Coronary artery (tissue), 2 donors: ENCODE data around the gene ELF2.
"Not testable (repeated sequence)": the region's sequence is repeated elsewhere in the genome, so short reads cannot be mapped to it uniquely, and the experiment has no call there.

Source experiments
- DNase-seq: peaks from one replicate; pipeline ENCODE4 v3.0.0-alpha.2; 2017; ENCODE audit warnings: low spot score
- H3K27ac ChIP-seq, 2 donors: fragments of 200-600 bp; sonication (generic); one replicate each; pipeline ENCODE4 v1.5.1; 2016 to 2019
- H3K4me3 ChIP-seq: fragments of 200-600 bp; sonication (generic); 2 replicates; pipeline ENCODE4 v1.5.1; 2016; ENCODE audit warnings: mild to moderate bottlenecking, moderate library complexity
- CTCF ChIP-seq: fragments of 200-600 bp; sonication (generic); IDR thresholded peaks from one replicate; pipeline ENCODE4 v1.5.1; 2019; ENCODE audit warnings: antibody characterized with exemption

ELF2 gene

GRCh38 chr4:139025841-139026240 is 151.2 kb downstream of the ELF2 start:
- no peak for TF ChIP-seq CTCF
- no peak overlapping the region for H3K4me3 ChIP-seq
- no peak for DNase-seq
- H3K27ac ChIP-seq: no peak overlapping the region

- no peak for DNase-seq
Observed at GRCh38 chr4:139024686-139025085, 152.3 kb downstream of the ELF2 start.

DNA sequence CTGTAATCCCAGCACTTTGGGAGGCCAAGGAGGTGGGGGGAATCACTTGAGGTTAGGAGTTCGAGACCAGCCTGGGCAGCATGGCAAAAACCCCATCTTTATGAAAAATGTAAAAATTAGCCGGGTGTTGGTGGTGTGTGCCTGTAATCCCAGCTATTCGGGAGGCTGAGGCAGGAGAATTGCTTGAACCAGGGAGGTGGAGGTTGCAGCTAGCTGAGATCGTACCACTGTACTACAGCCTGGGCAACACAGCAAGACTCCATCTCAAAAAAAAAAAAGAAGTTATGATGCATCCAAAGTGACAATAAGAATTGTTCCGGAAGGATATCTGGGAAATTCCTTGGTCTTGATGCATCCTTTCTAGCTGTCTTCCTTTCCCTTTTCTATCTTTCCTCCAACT is 154.2 kb downstream of the ELF2 start:
- H3K27ac ChIP-seq: no peak overlapping the region
- no peak for TF ChIP-seq CTCF
- H3K4me3 ChIP-seq: no peak overlapping the region
- no peak for DNase-seq

More at GRCh38 chr4:139024686-139025085, 152.3 kb downstream of the ELF2 start:
- H3K4me3 ChIP-seq: no peak overlapping the region
- H3K27ac ChIP-seq: no peak overlapping the region
- no peak for TF ChIP-seq CTCF

- not testable (repeated sequence) for H3K27ac ChIP-seq, DNase-seq, H3K4me3 ChIP-seq
Observed at GRCh38 chr4:139021071-139021470, 155.9 kb downstream of the ELF2 start.

DNA sequence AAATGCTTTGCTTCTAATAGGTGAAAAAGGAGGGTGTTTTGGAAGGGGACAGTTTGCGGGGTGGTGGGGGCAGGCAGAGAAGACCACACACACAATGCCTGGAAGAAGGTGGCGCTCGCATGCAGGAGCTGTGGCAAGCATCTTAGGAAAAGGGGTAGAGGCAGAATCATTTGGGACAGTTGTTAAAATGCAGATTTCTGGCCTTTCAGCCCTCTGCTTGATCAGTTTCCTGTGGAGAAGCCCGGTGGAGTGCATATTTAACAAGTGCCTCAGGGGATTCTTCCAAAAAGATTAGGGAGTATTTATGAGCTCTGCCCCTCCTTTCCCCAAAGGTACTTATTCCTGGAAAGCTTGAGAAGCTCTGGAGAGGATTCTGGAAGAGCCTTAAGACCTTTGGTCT is 156.6 kb downstream of the ELF2 start:
- Histone ChIP-seq H3K27ac (no peak overlapping the region), H3K4me3 (no peak overlapping the region)
- no peak for DNase-seq
- TF ChIP-seq CTCF: no peak

DNA sequence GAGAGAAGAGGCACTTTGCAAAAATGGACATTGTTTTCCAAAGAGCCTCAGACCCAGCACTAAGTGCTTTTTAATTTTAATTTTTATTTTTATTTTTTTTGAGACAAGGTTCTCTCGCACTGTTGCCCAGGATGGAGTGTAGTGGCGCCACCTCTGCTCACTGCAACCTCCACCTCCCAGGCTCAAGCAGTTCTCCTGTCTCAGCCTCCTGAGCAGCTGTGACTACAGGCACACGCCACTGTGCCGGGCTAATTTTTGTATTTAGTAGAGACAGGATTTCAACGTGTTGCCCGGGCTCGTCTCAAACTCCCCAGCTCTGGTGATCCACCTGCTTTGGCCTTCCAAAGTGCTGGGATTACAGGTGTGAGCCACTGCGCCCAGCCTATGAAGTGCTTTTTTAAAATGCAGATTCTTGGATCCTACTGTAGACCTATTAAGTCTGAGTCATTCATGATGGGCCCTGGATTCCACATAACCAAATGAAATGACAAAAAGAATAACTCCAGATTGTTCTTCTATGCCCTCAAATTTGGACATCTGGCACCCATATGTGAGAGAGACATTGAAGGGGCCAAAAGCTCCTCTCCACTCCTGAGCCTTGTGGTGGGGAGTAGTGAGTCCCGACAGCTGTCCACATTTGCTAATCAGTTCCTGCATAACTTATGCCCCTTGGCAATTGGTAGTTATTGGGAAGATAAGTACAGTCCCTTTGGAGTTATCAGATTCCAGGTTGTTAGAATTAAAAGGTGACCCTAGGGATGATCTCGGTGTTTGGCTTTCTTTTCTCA is 157.9 kb downstream of the ELF2 start:
- no peak for DNase-seq
- TF ChIP-seq CTCF: no peak
- Histone ChIP-seq H3K4me3 (no peak overlapping the region), H3K27ac (no peak overlapping the region)

GRCh38 chr4:139018501-139018900 is 158.5 kb downstream of the ELF2 start:
- no peak for DNase-seq
- Histone ChIP-seq H3K4me3 (no peak overlapping the region), H3K27ac (no peak overlapping the region)
- TF ChIP-seq CTCF: no peak
